ENCODE data around the gene NUDCD3.

Gene NUDCD3

GRCh38 chr7:44445986-44446671 is 44.3 kb downstream of the NUDCD3 start:
- in situ Hi-C loops (cut with MboI; ENCODE audit: low sequenced_read_pairs, unreplicated experiment), result no loop called here
- no peak for DNase-seq (ENCODE audit: low spot score)
- TF ChIP-seq CTCF (IDR thresholded peaks at IDR 0.05; ENCODE audit: borderline replicate concordance, control extremely low read depth, extremely low read depth, insufficient read depth, missing control alignments), result no peak

GRCh38 chr7:44441079-44441478 is 49.4 kb downstream of the NUDCD3 start:
- no peak for TF ChIP-seq CTCF (IDR thresholded peaks at IDR 0.05; ENCODE audit: borderline replicate concordance, control extremely low read depth, extremely low read depth, insufficient read depth, missing control alignments)
- DNase-seq (ENCODE audit: low spot score), result no peak
- in situ Hi-C loops (cut with MboI; ENCODE audit: low sequenced_read_pairs, unreplicated experiment), result no loop called here

- TF ChIP-seq CTCF (IDR thresholded peaks at IDR 0.05; ENCODE audit: borderline replicate concordance, control extremely low read depth, extremely low read depth, insufficient read depth, missing control alignments), result no peak
- in situ Hi-C loops (cut with MboI; ENCODE audit: low sequenced_read_pairs, unreplicated experiment), result no loop called here
- DNase-seq (ENCODE audit: low spot score), result no peak
Observed at GRCh38 chr7:44440577-44441078, 49.8 kb downstream of the NUDCD3 start.

- in situ Hi-C loops (cut with MboI; ENCODE audit: low sequenced_read_pairs, unreplicated experiment), result no loop called here
- no peak for DNase-seq (ENCODE audit: low spot score)
- TF ChIP-seq CTCF (IDR thresholded peaks at IDR 0.05; ENCODE audit: borderline replicate concordance, control extremely low read depth, extremely low read depth, insufficient read depth, missing control alignments), result no peak
Observed at GRCh38 chr7:44439926-44440325, 50.5 kb downstream of the NUDCD3 start.

GRCh38 chr7:44438816-44439215 is 51.6 kb downstream of the NUDCD3 start:
- in situ Hi-C loops (cut with MboI; ENCODE audit: low sequenced_read_pairs, unreplicated experiment), result no loop called here
- TF ChIP-seq CTCF (IDR thresholded peaks at IDR 0.05; ENCODE audit: borderline replicate concordance, control extremely low read depth, extremely low read depth, insufficient read depth, missing control alignments), result no peak
- no peak for DNase-seq (ENCODE audit: low spot score)

GRCh38 chr7:44434201-44434600 is 56.3 kb downstream of the NUDCD3 start:
- in situ Hi-C loops (cut with MboI; ENCODE audit: low sequenced_read_pairs, unreplicated experiment), result no loop called here
- no peak for TF ChIP-seq CTCF (IDR thresholded peaks at IDR 0.05; ENCODE audit: borderline replicate concordance, control extremely low read depth, extremely low read depth, insufficient read depth, missing control alignments)

More at GRCh38 chr7:44434201-44434600, 56.3 kb downstream of the NUDCD3 start:
- no peak for DNase-seq (ENCODE audit: low spot score)
